Activated T-helper 1 cell treated with anti-CD3 and anti-CD28 coated beads, Interleukin-2, amount 50 U/mL, for 16 hours (primary cell): ENCODE data around the gene DNAH5.

Experiments used
- DNase-seq, 2 donors: peaks; one replicate each; pipeline ENCODE4 v3.0.0-alpha.2; 2020; ENCODE audit warnings: low read depth in 1 of 2, low spot score in 1 of 2

DNAH5 gene

GRCh38 chr5:13708906-13709305 lies 235.6 kb downstream of the DNAH5 start:
- DNase-seq: no peak

- no peak for DNase-seq
Observed at GRCh38 chr5:13708432-13708831, 236.1 kb downstream of the DNAH5 start.

GRCh38 chr5:13704396-13704795 lies 240.1 kb downstream of the DNAH5 start:
- no peak for DNase-seq

- DNase-seq: no peak
Observed at GRCh38 chr5:13700626-13701025, 243.9 kb downstream of the DNAH5 start.

- no peak for DNase-seq
Observed at GRCh38 chr5:13698885-13699284, 245.6 kb downstream of the DNAH5 start.

- DNase-seq: no peak
Observed at GRCh38 chr5:13695076-13695712, 249.3 kb downstream of the DNAH5 start.

GRCh38 chr5:13692172-13692571 lies 252.3 kb downstream of the DNAH5 start:
- DNase-seq: no peak

- no peak for DNase-seq
Observed at GRCh38 chr5:13676531-13676930, 268.0 kb downstream of the DNAH5 start.

- DNase-seq: no peak
Observed at GRCh38 chr5:13674391-13674790, 270.1 kb downstream of the DNAH5 start.

GRCh38 chr5:13673511-13673910 lies 271.0 kb downstream of the DNAH5 start:
- no peak for DNase-seq

GRCh38 chr5:13664377-13664776 lies 280.1 kb downstream of the DNAH5 start:
- DNase-seq: no peak

GRCh38 chr5:13662626-13663025 lies 281.9 kb downstream of the DNAH5 start:
- no peak for DNase-seq

- DNase-seq: no peak
Observed at GRCh38 chr5:13661272-13661671, 283.2 kb downstream of the DNAH5 start.

GRCh38 chr5:13660072-13660471 lies 284.4 kb downstream of the DNAH5 start:
- DNase-seq: no peak

- DNase-seq: no peak
Observed at GRCh38 chr5:13659391-13659790, 285.1 kb downstream of the DNAH5 start.

- DNase-seq: no peak
Observed at GRCh38 chr5:13658761-13659160, 285.7 kb downstream of the DNAH5 start.

GRCh38 chr5:13658152-13658551 lies 286.3 kb downstream of the DNAH5 start:
- no peak for DNase-seq

- DNase-seq: no peak
Observed at GRCh38 chr5:13653709-13654108, 290.8 kb downstream of the DNAH5 start.

- DNase-seq: no peak
Observed at GRCh38 chr5:13649656-13650055, 294.8 kb downstream of the DNAH5 start.

- DNase-seq: no peak
Observed at GRCh38 chr5:13648822-13649221, 295.7 kb downstream of the DNAH5 start.

GRCh38 chr5:13643734-13644133 lies 300.8 kb downstream of the DNAH5 start:
- DNase-seq: no peak

- DNase-seq: no peak
Observed at GRCh38 chr5:13643196-13643595, 301.3 kb downstream of the DNAH5 start.
